Trophoblast cell (in vitro differentiated cells and primary cell): ENCODE data around the gene NDUFA1.
A peak's percentile ranks its signal among the peaks of the same experiment; 100 is the strongest.

Experiments
- DNase-seq, 2 donors: peaks; one replicate each; pipeline ENCODE4 v3.0.0-alpha.2; 2016
- H2AFZ ChIP-seq: 2 replicates; pipeline ENCODE4 v1.6.1; 2013; ENCODE audit warnings: low read length, moderate library complexity, mild to moderate bottlenecking; ENCODE audit not compliant: insufficient read depth, poor library complexity
- H2AK5ac ChIP-seq: 2 replicates; pipeline ENCODE4 v1.6.1; 2013; ENCODE audit warnings: mild to moderate bottlenecking, low read length
- H2BK120ac ChIP-seq: 2 replicates; pipeline ENCODE4 v1.6.1; 2013; ENCODE audit warnings: low read length, mild to moderate bottlenecking, moderate library complexity; ENCODE audit not compliant: insufficient read depth, poor library complexity
- H2BK12ac ChIP-seq: 2 replicates; pipeline ENCODE4 v1.6.1; 2013; ENCODE audit warnings: mild to moderate bottlenecking, low read length, moderate library complexity
- H2BK5ac ChIP-seq: 2 replicates; pipeline ENCODE4 v1.6.1; 2013; ENCODE audit warnings: low read length, low read depth, moderate library complexity, mild to moderate bottlenecking; ENCODE audit not compliant: poor library complexity
- H3K14ac ChIP-seq: 2 replicates; pipeline ENCODE4 v1.6.1; 2013; ENCODE audit warnings: mild to moderate bottlenecking, low read length
- H3K18ac ChIP-seq: 2 replicates; pipeline ENCODE4 v1.6.1; 2013; ENCODE audit warnings: mild to moderate bottlenecking, low read length
- H3K23ac ChIP-seq: 2 replicates; pipeline ENCODE4 v1.6.1; 2013; ENCODE audit warnings: low read length
- H3K27ac ChIP-seq: 2 replicates; pipeline ENCODE4 v1.5.1; 2013; ENCODE audit warnings: low read depth, mild to moderate bottlenecking, inconsistent platforms, low read length, moderate library complexity
- H3K27me3 ChIP-seq: 2 replicates; pipeline ENCODE4 v1.6.1; 2013; ENCODE audit warnings: inconsistent platforms, mild to moderate bottlenecking, low read length, moderate library complexity; ENCODE audit not compliant: insufficient read depth
- H3K36me3 ChIP-seq, 2 experiments: 1 replicate in 1 of 2; 2 replicates in 1 of 2; pipeline ENCODE4 v1.6.1; 2013; ENCODE audit warnings: low read length in 2 of 2, mild to moderate bottlenecking in 2 of 2, moderate library complexity in 1 of 2; ENCODE audit not compliant: insufficient read depth in 2 of 2, control insufficient read depth in 1 of 2
- H3K4ac ChIP-seq: 2 replicates; pipeline ENCODE4 v1.6.1; 2013; ENCODE audit warnings: low read depth, mild to moderate bottlenecking, low read length, moderate library complexity
- H3K4me1 ChIP-seq, 2 experiments: 1 replicate in 1 of 2; 2 replicates in 1 of 2; pipeline ENCODE4 v1.6.1; 2013; ENCODE audit warnings: low read length in 2 of 2, mild to moderate bottlenecking in 2 of 2, moderate library complexity in 1 of 2; ENCODE audit not compliant: insufficient read depth in 2 of 2, control insufficient read depth in 1 of 2
- H3K4me2 ChIP-seq: 2 replicates; pipeline ENCODE4 v1.6.1; 2013; ENCODE audit warnings: inconsistent platforms, mild to moderate bottlenecking, low read length, moderate library complexity
- H3K4me3 ChIP-seq: 2 replicates; pipeline ENCODE4 v1.5.1; 2013; ENCODE audit warnings: mild to moderate bottlenecking, low read depth, low read length, inconsistent platforms
- H3K79me1 ChIP-seq: one replicate; pipeline ENCODE4 v1.6.1; 2013; ENCODE audit warnings: low read length
- H3K79me2 ChIP-seq: 2 replicates; pipeline ENCODE4 v1.6.1; 2013; ENCODE audit warnings: low read length, mild to moderate bottlenecking; ENCODE audit not compliant: control insufficient read depth, insufficient read depth, poor library complexity
- H3K9ac ChIP-seq: 2 replicates; pipeline ENCODE4 v1.6.1; 2013; ENCODE audit warnings: mild to moderate bottlenecking, low read length
- H3K9me3 ChIP-seq: 2 replicates; pipeline ENCODE4 v1.6.1; 2013; ENCODE audit warnings: low read depth, mild to moderate bottlenecking, control low read depth, inconsistent platforms, low read length; ENCODE audit not compliant: insufficient read depth
- H4K12ac ChIP-seq: 2 replicates; pipeline ENCODE4 v1.6.1; 2013; ENCODE audit warnings: low read depth, mild to moderate bottlenecking, low read length, moderate library complexity
- H4K8ac ChIP-seq: 2 replicates; pipeline ENCODE4 v1.6.1; 2013; ENCODE audit warnings: low read depth, mild to moderate bottlenecking, low read length, moderate library complexity
- H4K91ac ChIP-seq: one replicate; pipeline ENCODE4 v1.6.1; 2013; ENCODE audit warnings: low read depth, mild to moderate bottlenecking, low read length, moderate library complexity
- WGBS: extraction: QIAGEN DNeasy Blood & Tissue Kit; methylation state at CpG from one replicate; pipeline ENCODE4 v1.1.7; 2013; ENCODE audit warnings: missing lambda C conversion rate; ENCODE audit not compliant: insufficient read length, insufficient coverage; ENCODE audit errors: extremely low coverage; 5-methylcytosine and 5-hydroxymethylcytosine counted together

Gene NDUFA1

GRCh38 chrX:119871245-119871598 is 410 bp upstream of the NDUFA1 start:
- peak overlapping the region; percentile 24 for H3K4ac ChIP-seq
- peak overlapping the region; percentile 80 for H3K4me3 ChIP-seq
- H3K27ac ChIP-seq: peak overlapping the region; percentile 88
- no CpG with 5 or more reads among the region's 26 CpGs for WGBS
- no peak overlapping the region for H3K23ac ChIP-seq
- H3K27me3 ChIP-seq: no peaks in the 10 kb centered on the region
- peaks cover 0 to 2% of the 10 kb centered on the region in 2 experiments for H3K4me1 ChIP-seq
- H3K18ac ChIP-seq: peak overlapping the region; percentile 79
- peaks cover 0 to 4% of the 10 kb centered on the region in 2 experiments for H3K36me3 ChIP-seq
- no peaks in the 10 kb centered on the region for H3K9me3 ChIP-seq
- peak overlapping the region; percentile 75 for H4K91ac ChIP-seq
- DNase-seq: no peak
- H2BK120ac ChIP-seq: peak overlapping the region; percentile 6
- no peak overlapping the region for H3K9ac ChIP-seq
- no peak overlapping the region for H2AK5ac ChIP-seq
- peak overlapping the region; percentile 63 for H4K12ac ChIP-seq
- H3K4me2 ChIP-seq: peak overlapping the region; percentile 96
- peak overlapping the region; percentile 18 for H2AFZ ChIP-seq
- peak overlapping the region; percentile 78 for H4K8ac ChIP-seq
- H2BK5ac ChIP-seq: peak overlapping the region; percentile 33
- H3K79me1 ChIP-seq: peaks cover 8% of the 10 kb centered on the region
- H2BK12ac ChIP-seq: no peak overlapping the region
- H3K79me2 ChIP-seq: peaks cover 4% of the 10 kb centered on the region
- peak overlapping the region; percentile 24 for H3K14ac ChIP-seq

DNA sequence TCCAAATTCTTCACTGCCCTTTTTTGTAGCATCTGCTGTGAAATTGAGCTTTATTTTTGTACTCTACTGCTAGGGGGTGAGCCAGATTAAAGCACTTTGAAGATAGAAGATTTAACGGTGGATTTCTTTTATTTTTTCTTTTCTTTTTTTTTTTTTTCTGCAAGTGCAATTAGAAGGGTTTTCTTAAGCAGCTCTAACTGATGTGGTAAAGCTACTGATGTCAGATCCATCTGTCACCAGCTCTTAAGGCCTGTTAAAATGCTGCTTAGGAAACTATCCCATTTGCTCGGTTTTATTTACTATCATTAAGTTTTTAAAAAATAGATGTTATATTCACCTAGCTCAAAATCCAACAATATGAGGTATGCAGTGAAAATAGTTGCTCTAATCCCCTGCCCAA is 7.1 kb downstream of the NDUFA1 start:
- Histone ChIP-seq H3K9me3 (no peaks in the 10 kb centered on the region), H3K4me1 (peaks cover 0 to 5% of the 10 kb centered on the region in 2 experiments), H4K8ac (no peak overlapping the region), H3K36me3 (peaks cover 0 to 6% of the 10 kb centered on the region in 2 experiments), H3K4me2 (no peak overlapping the region), H3K4ac (no peak overlapping the region), H3K79me2 (no peaks in the 10 kb centered on the region), H3K18ac (no peak overlapping the region), H2BK12ac (no peak overlapping the region), H3K27ac (no peak overlapping the region), H3K23ac (no peak overlapping the region), H3K79me1 (no peaks in the 10 kb centered on the region), H2AFZ (no peak overlapping the region), H2BK5ac (no peak overlapping the region), H3K4me3 (no peak overlapping the region), H4K91ac (no peak overlapping the region), H3K9ac (no peak overlapping the region), H4K12ac (no peak overlapping the region), H3K27me3 (no peaks in the 10 kb centered on the region), H2BK120ac (no peak overlapping the region), H3K14ac (no peak overlapping the region), H2AK5ac (no peak overlapping the region)
- no CpG with 5 or more reads among the region's 2 CpGs for WGBS
- no peak for DNase-seq

GRCh38 chrX:119880076-119880475 is 8.4 kb downstream of the NDUFA1 start:
- Histone ChIP-seq H2AK5ac (no peak overlapping the region), H3K79me2 (no peaks in the 10 kb centered on the region), H3K4me2 (no peak overlapping the region), H4K8ac (no peak overlapping the region), H3K79me1 (no peaks in the 10 kb centered on the region), H3K36me3 (peaks cover 0 to 6% of the 10 kb centered on the region in 2 experiments), H3K9me3 (no peaks in the 10 kb centered on the region), H2BK12ac (no peak overlapping the region), H2AFZ (no peak overlapping the region), H3K4me1 (peaks cover 0 to 5% of the 10 kb centered on the region in 2 experiments), H3K4ac (no peak overlapping the region), H3K23ac (no peak overlapping the region), H3K18ac (no peak overlapping the region), H3K14ac (no peak overlapping the region), H3K27ac (no peak overlapping the region), H2BK120ac (no peak overlapping the region), H4K91ac (no peak overlapping the region), H3K4me3 (no peak overlapping the region), H4K12ac (no peak overlapping the region), H3K27me3 (no peaks in the 10 kb centered on the region), H2BK5ac (no peak overlapping the region), H3K9ac (no peak overlapping the region)
- DNase-seq: no peak
- no CpG with 5 or more reads among the region's 5 CpGs for WGBS

- no peak overlapping the region for H2BK5ac ChIP-seq
- no peak overlapping the region for H3K14ac ChIP-seq
- H3K4me3 ChIP-seq: no peak overlapping the region
- H3K4me1 ChIP-seq: peaks cover 0 to 5% of the 10 kb centered on the region in 2 experiments
- no peak overlapping the region for H3K18ac ChIP-seq
- H3K27ac ChIP-seq: no peak overlapping the region
- H3K79me1 ChIP-seq: no peaks in the 10 kb centered on the region
- no peak overlapping the region for H2AFZ ChIP-seq
- peak; percentile 59 to 74 for DNase-seq
- H3K9me3 ChIP-seq: no peaks in the 10 kb centered on the region
- no peak overlapping the region for H4K12ac ChIP-seq
- no peak overlapping the region for H2AK5ac ChIP-seq
- no CpG with 5 or more reads among the region's 11 CpGs for WGBS
- no peak overlapping the region for H4K91ac ChIP-seq
- H3K9ac ChIP-seq: no peak overlapping the region
- H2BK12ac ChIP-seq: peak overlapping the region; percentile 58
- H3K36me3 ChIP-seq: peaks cover 0 to 5% of the 10 kb centered on the region in 2 experiments
- H3K4me2 ChIP-seq: no peak overlapping the region
- H3K23ac ChIP-seq: no peak overlapping the region
- H3K4ac ChIP-seq: no peak overlapping the region
- no peak overlapping the region for H2BK120ac ChIP-seq
- H3K27me3 ChIP-seq: no peaks in the 10 kb centered on the region
- H3K79me2 ChIP-seq: no peaks in the 10 kb centered on the region
- no peak overlapping the region for H4K8ac ChIP-seq
Observed at GRCh38 chrX:119880552-119881437, 9.2 kb downstream of the NDUFA1 start.
